Activated naive CD8-positive, alpha-beta T cell treated with anti-CD3 and anti-CD28 coated beads, Interleukin-2, amount 50 U/mL, for 24 hours (primary cell): ENCODE measurements around the gene XK.
"Not testable (repeated sequence)": the region's sequence is repeated elsewhere in the genome, so short reads cannot be mapped to it uniquely, and the experiment has no call there.

ENCODE experiments used
- ATAC-seq: fragments of 150-1000 bp; cut with Tn5 transposase; one replicate; pipeline ENCODE4 v1.10.0; 2021
- DNase-seq: peaks from one replicate; pipeline ENCODE4 v3.0.0; 2021
- H3K27ac Mint-ChIP-seq: one replicate; pipeline ENCODE4 v1.8.0; 2021; ENCODE audit warnings: mild to moderate bottlenecking, mixed read lengths
- H3K27me3 Mint-ChIP-seq: one replicate; pipeline ENCODE4 v1.8.0; 2021; ENCODE audit warnings: mixed read lengths
- H3K36me3 Mint-ChIP-seq: one replicate; pipeline ENCODE4 v1.8.0; 2021; ENCODE audit warnings: low read depth, mixed read lengths
- H3K4me1 Mint-ChIP-seq: one replicate; pipeline ENCODE4 v1.8.0; 2021; ENCODE audit warnings: mixed read lengths
- H3K4me3 Mint-ChIP-seq: one replicate; pipeline ENCODE4 v1.8.0; 2021; ENCODE audit warnings: mild to moderate bottlenecking, moderate library complexity, mixed read lengths
- H3K9me3 Mint-ChIP-seq: one replicate; pipeline ENCODE4 v1.8.0; 2021; ENCODE audit warnings: mixed read lengths

XK gene, protein sequence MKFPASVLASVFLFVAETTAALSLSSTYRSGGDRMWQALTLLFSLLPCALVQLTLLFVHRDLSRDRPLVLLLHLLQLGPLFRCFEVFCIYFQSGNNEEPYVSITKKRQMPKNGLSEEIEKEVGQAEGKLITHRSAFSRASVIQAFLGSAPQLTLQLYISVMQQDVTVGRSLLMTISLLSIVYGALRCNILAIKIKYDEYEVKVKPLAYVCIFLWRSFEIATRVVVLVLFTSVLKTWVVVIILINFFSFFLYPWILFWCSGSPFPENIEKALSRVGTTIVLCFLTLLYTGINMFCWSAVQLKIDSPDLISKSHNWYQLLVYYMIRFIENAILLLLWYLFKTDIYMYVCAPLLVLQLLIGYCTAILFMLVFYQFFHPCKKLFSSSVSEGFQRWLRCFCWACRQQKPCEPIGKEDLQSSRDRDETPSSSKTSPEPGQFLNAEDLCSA

DNA sequence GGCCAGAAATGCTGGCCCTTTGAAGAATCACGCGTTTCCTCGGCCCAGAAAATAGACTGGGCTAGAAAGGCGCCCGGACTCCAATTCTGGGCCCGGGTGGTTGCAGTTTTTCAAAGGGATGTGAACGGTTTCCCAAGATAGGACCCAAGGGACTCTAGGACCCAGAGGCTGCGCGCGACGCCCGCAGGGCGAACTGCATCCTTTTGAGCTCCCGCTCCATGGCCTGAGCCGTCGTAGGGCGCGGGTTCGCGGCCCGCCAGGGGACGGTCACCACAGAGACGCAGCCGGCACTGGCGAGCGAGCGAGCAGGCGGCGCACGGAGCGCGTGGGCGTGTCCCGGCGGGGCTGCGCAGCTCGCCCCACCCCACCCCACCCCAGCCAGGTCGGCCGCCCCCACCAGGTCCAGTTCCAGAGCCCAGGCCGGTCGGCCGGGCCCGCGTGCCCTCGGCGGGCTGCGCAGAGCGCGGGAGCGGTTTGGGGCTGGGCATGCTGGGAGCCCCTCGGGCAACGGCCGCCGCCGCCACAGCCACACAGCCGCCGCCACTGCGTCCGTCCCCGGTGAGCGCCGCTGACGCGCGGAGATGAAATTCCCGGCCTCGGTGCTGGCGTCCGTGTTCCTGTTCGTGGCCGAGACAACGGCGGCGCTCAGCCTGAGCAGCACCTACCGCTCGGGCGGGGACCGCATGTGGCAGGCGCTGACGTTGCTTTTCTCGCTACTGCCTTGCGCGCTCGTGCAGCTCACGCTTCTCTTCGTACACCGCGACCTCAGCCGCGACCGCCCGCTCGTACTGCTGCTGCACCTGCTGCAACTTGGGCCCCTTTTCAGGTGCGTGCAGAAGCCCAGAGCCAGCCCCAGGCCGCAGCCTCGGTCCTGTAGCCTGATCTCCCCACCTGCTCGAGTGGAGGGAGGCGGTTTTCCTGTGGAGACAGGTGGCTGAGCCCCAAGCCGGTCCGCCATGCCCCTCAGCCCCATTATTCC lies at the start of gene XK:
Gene XK (plus strand): TSS at position 411 of the 979 bp plus-strand sequence. CDS start 171 bp downstream, at position 582.
- Mint-ChIP-seq H3K36me3 (no peaks in the 10 kb centered on the region), H3K27me3 (peaks cover 9% of the 10 kb centered on the region), H3K9me3 (no peaks in the 10 kb centered on the region), H3K27ac (no peak within 1 kb of the TSS), H3K4me1 (peaks cover 1% of the 10 kb centered on the region), H3K4me3 (peak within 1 kb of the TSS; percentile 55)
- DNase-seq = peak; percentile 23
- ATAC-seq = peak; percentile 83

DNA sequence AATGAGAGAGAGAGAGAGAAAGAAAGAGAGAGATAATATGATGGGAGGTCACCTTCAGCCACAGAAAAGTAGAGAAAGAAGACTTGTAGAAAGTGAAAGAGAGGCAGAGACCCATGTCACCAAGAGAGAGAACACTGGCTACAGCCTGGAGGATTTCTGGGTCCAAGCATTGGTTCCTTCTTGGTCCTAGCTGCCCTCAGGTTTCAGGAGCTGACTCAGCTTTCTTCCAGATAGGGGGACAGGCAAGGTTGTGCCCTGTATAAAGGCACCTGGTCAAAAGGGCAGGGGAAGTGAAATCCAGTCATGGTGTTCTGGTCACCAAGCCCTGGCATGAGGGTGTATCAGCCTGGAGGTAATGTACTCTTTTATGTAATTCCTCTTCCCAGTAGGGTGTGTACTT lies 47.5 kb upstream of the XK start:
- no peak for ATAC-seq
- H3K4me3 Mint-ChIP-seq = no peak overlapping the region
- no peaks in the 10 kb centered on the region for H3K9me3 Mint-ChIP-seq

DNA sequence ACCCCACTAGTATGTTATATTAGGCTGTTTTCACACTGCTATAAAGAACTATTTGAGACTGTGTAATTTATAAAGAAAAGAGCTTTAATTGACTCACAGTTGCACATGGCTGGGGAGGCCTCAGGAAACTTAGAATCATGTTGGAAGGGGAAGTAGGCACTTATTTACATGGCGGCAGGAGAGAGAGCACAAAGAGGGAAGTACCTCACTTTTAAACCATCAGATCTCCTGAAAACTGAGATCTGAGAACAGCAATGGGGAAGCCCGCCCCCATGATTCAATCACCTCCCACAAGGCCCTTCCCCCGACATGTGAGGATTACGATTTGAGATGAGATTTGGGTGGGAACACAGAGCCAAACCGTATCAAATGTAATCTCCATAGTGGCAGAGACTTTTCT lies 45.4 kb upstream of the XK start:
- no peaks in the 10 kb centered on the region for H3K27me3 Mint-ChIP-seq
- H3K27ac Mint-ChIP-seq = no peak overlapping the region
- no peak overlapping the region for H3K4me3 Mint-ChIP-seq
- no peaks in the 10 kb centered on the region for H3K4me1 Mint-ChIP-seq
- no peaks in the 10 kb centered on the region for H3K36me3 Mint-ChIP-seq
- no peaks in the 10 kb centered on the region for H3K9me3 Mint-ChIP-seq
- ATAC-seq (no peak), DNase-seq (no peak)

More for the DNA sequence above, 47.5 kb upstream of the XK start:
- H3K36me3 Mint-ChIP-seq = no peaks in the 10 kb centered on the region
- H3K27me3 Mint-ChIP-seq = no peaks in the 10 kb centered on the region
- no peaks in the 10 kb centered on the region for H3K4me1 Mint-ChIP-seq
- DNase-seq = no peak
- H3K27ac Mint-ChIP-seq = no peak overlapping the region

DNA sequence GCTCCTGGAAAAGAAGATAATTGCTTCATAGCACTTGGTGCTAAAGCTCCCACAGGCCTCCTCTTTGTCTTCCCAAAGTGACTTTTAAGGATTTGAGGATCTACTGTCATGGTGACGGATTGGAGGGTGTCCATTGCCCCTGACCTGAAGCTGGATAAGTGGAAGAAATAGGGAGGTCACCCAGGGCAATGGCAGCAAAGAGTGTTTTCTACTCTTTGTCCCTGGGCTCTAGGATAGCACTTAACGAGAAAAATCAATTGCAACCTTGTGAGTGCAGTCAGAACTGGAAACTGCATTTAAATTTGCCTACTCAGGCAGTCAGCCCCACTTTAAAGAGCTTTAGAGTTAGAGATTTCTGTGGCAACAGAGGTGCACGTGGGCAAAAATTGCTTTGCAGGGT lies 43.7 kb upstream of the XK start:
- Mint-ChIP-seq H3K27me3 (no peaks in the 10 kb centered on the region), H3K36me3 (no peaks in the 10 kb centered on the region), H3K4me3 (no peak overlapping the region), H3K9me3 (no peaks in the 10 kb centered on the region), H3K27ac (no peak overlapping the region), H3K4me1 (no peaks in the 10 kb centered on the region)
- DNase-seq = no peak
- ATAC-seq = no peak

DNA sequence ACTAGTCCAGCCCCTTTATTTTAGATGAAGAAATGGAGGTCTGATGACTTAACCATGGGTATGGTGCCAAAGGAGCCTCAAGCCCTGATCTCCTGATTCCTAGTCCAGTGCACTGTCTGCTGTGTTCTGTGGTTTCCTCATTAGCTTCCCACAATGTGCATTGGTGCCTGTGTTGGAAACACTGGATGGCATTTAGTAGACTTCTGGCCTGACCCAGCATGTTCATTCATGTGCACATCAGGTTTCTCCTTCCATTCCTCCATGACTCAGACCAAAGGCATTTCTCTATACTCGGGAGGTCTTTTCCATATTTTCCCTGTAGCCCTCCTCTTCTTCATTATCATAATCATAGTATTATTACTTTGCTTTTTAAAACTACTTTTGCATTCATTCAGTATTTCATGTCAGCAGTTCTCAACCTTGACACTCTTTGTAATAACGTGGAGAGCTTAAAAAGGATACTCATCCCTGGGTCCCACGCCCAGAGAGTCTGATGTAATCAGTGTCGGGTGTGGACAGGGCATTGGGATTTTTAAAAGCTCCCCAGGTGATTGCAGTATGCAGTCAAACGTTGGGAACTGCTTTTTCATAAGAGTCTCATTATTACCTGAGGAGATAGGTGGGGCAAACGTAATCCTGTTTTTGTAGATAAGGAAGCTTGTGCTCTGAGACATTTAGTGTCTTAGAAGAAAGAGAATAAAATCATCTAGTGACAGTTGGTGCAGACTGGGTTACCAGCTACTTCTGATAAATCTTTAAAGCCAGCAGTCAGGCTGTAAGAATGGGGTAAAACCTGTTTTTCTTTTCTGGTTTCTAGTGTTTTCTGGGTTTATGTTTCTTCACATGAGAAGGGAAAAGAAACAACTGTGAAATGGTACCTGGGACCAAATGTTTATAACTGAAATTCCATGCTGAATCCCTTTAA lies 40.9 kb upstream of the XK start:
- Mint-ChIP-seq H3K4me1 (no peaks in the 10 kb centered on the region), H3K27me3 (no peaks in the 10 kb centered on the region), H3K9me3 (no peaks in the 10 kb centered on the region), H3K4me3 (no peak overlapping the region), H3K36me3 (no peaks in the 10 kb centered on the region), H3K27ac (no peak overlapping the region)
- DNase-seq (no peak), ATAC-seq (no peak)

DNA sequence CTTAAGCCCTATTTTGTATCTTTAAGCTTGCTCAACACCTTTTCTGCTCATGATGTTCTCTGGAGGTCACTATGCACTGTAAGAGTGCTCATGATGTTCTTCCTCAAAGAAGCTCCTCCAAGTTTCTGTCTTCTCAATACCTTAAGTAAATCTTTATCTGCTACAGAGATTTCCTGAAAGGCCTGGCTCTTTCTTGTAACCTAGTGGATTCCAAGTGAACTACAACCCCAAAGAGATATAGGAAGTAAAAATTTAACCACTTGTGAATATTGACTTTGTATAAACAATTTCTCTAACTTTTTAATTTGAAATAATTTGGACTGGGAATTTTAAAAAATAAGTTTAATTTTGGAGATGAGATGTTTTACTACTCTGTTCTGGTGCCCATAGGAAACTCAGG lies 39.3 kb upstream of the XK start:
- ATAC-seq = no peak
- Mint-ChIP-seq H3K27ac (no peak overlapping the region), H3K9me3 (no peaks in the 10 kb centered on the region), H3K27me3 (no peaks in the 10 kb centered on the region), H3K4me1 (no peaks in the 10 kb centered on the region), H3K36me3 (no peaks in the 10 kb centered on the region), H3K4me3 (no peak overlapping the region)
- no peak for DNase-seq

- ATAC-seq, DNase-seq, H3K36me3 Mint-ChIP-seq, H3K27ac Mint-ChIP-seq, H3K4me3 Mint-ChIP-seq, H3K4me1 Mint-ChIP-seq, H3K27me3 Mint-ChIP-seq, H3K9me3 Mint-ChIP-seq: not testable (repeated sequence)
Measured at GRCh38 chrX:37650879-37651278, 34.7 kb upstream of the XK start.

DNA sequence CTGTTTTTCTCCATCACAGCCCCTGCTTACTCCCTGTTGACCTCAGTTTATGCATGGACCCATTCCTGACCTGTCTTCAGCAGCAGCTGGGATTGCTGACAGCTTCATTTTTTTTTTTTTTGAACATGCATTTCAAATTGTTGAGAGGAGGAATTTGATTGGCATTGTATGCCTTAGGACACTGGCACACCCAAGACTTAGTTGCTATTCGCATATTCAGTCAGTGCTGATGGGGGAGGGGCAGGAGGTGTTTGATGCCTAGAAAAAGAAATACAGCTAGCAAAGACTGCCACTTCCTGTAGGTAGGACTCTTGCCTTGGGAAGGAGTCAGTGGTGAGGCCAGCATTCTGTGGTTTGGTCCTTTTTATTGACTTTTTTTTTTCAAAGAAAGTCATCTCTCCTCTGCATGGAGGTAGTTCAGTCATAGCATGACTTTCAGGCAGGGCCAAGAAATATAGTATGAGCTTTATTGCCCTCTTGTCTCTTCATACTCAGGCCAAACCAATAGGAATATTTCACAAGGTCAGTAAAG lies 33.6 kb upstream of the XK start:
- H3K36me3 Mint-ChIP-seq = no peaks in the 10 kb centered on the region
- ATAC-seq (no peak), DNase-seq (no peak)
- no peaks in the 10 kb centered on the region for H3K9me3 Mint-ChIP-seq
- no peaks in the 10 kb centered on the region for H3K4me1 Mint-ChIP-seq
- H3K4me3 Mint-ChIP-seq = no peak overlapping the region
- no peaks in the 10 kb centered on the region for H3K27me3 Mint-ChIP-seq
- H3K27ac Mint-ChIP-seq = no peak overlapping the region

- H3K36me3 Mint-ChIP-seq = no peaks in the 10 kb centered on the region
- no peaks in the 10 kb centered on the region for H3K4me1 Mint-ChIP-seq
- H3K4me3 Mint-ChIP-seq = no peak overlapping the region
- no peak for DNase-seq
- H3K27ac Mint-ChIP-seq = no peak overlapping the region
- no peaks in the 10 kb centered on the region for H3K27me3 Mint-ChIP-seq
- no peak for ATAC-seq
- no peaks in the 10 kb centered on the region for H3K9me3 Mint-ChIP-seq
Measured at GRCh38 chrX:37652589-37653231, 32.9 kb upstream of the XK start.

- H3K36me3 Mint-ChIP-seq = no peaks in the 10 kb centered on the region
- no peak for DNase-seq
- no peak overlapping the region for H3K27ac Mint-ChIP-seq
- no peak for ATAC-seq
- no peak overlapping the region for H3K4me3 Mint-ChIP-seq
- H3K4me1 Mint-ChIP-seq = no peaks in the 10 kb centered on the region
- no peaks in the 10 kb centered on the region for H3K27me3 Mint-ChIP-seq
- no peaks in the 10 kb centered on the region for H3K9me3 Mint-ChIP-seq
Measured at GRCh38 chrX:37653397-37654085, 32.0 kb upstream of the XK start.

DNA sequence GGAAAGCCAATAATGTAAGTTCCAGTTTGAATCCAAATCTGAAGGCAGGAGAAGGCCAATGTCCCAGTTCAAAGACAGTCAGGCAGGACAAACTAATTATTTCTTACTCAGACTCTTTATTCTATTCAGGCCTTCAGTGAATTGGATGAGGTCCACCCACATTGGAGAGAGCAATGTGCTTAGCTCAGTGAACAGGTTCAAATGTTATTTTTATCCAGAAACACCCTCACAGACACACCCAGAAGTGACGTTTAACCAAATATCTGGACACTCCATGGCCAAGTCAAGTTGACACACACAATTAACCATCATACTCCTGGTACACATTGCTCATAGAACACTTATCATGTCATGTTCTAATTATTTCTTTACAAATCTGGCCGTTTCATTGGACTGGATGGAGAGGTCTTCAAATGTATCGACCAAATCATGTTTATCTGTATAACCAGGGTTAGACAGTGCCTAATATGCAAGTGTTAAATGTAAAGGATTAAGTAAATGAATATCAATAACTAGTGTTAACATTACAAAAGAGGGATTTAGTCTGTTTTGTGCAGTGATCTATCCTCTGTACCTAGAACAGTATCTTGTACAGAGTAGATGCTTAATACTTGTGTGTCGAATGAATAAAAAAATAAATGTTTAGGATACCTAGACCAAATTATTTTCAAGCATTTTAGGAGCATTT lies 27.1 kb upstream of the XK start:
- Mint-ChIP-seq H3K36me3 (no peaks in the 10 kb centered on the region), H3K4me1 (no peaks in the 10 kb centered on the region), H3K4me3 (no peak overlapping the region), H3K9me3 (no peaks in the 10 kb centered on the region), H3K27ac (no peak overlapping the region), H3K27me3 (no peaks in the 10 kb centered on the region)
- ATAC-seq = no peak
- no peak for DNase-seq

DNA sequence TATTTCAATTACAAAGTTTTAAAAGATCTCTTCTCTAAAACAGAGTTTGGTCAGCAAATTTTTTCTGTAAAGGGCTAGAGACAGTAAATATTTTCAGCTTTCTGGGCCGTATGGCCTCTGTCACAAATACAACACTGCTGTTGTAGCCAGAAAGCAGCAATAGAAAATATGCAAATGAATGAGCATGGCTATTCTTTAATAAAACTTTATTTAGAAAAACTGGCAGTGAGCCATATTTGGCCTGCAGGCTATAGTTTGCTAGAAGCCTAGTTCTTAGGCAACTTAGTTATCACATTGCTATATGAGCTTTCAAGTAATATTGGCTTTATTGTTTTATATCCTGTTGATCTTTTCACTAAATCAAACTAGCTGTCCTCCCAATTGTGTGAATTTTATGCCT lies 26.5 kb upstream of the XK start:
- no peak for DNase-seq
- Mint-ChIP-seq H3K27me3 (no peaks in the 10 kb centered on the region), H3K27ac (no peak overlapping the region), H3K4me1 (no peaks in the 10 kb centered on the region), H3K9me3 (no peaks in the 10 kb centered on the region), H3K4me3 (no peak overlapping the region), H3K36me3 (no peaks in the 10 kb centered on the region)
- no peak for ATAC-seq

DNA sequence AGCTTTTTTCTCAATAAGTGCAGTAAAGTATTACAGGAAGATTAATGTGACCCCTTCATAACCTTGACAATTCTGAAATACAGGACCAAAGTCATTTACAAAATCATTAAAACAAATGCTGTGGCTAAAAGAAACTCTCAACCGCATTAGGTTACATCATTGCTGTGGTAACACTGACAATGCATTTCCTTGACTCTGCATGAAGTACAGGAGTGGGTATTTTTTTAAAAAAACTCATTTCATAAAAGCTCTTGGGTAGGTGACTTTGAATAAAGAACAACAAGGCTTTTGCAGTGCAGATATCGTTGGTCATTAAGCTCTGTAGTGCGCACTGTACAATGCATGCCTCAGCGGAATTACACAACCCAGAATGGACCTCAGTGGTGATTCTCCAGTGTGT lies 23.4 kb upstream of the XK start:
- no peaks in the 10 kb centered on the region for H3K9me3 Mint-ChIP-seq
- no peaks in the 10 kb centered on the region for H3K4me1 Mint-ChIP-seq
- H3K27me3 Mint-ChIP-seq = no peaks in the 10 kb centered on the region
- no peak overlapping the region for H3K27ac Mint-ChIP-seq
- DNase-seq (no peak), ATAC-seq (no peak)
- no peak overlapping the region for H3K4me3 Mint-ChIP-seq
- no peaks in the 10 kb centered on the region for H3K36me3 Mint-ChIP-seq
